ENCODE measurements around the gene TSPOAP1.

TSPOAP1 gene

DNA sequence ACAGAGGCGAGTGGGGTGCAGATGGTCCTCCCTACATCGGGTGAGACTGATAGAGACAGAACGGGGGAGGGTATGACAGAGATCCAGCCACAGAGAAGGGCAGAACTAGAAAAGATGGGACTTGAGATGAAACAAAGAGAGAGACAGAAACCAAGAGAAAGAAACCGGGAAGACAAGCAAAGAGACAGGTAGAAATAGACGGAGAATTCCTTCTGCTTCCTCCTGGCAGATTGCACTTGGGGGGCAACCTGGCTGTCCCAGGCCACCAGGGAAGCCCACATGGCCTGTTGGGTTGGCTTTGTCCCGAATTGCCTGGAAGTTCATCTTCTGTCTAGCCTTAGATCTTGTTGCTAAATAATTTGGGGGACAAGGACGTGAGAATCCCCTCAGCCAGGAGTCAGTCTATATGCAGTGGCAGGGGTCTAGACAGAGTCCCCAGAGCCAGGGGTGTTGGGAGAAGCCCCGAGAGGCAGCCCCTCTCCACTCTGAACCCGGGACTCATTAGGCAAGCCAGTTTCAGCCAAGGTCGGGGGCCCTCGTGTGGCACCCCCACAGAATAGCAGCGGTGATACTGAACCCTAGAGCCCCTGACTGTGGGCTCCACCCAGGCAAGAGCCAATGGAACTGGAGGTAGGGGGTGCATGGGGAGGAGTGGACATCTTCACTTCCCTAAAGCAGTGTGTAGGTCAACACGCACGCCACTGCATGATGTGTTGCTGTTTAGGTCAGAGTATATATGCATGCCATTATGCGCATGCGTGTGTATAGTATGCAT lies 627 bp upstream of the TSPOAP1 start:
- peak; percentile 37 to 63 (median 58) for DNase-seq

DNA sequence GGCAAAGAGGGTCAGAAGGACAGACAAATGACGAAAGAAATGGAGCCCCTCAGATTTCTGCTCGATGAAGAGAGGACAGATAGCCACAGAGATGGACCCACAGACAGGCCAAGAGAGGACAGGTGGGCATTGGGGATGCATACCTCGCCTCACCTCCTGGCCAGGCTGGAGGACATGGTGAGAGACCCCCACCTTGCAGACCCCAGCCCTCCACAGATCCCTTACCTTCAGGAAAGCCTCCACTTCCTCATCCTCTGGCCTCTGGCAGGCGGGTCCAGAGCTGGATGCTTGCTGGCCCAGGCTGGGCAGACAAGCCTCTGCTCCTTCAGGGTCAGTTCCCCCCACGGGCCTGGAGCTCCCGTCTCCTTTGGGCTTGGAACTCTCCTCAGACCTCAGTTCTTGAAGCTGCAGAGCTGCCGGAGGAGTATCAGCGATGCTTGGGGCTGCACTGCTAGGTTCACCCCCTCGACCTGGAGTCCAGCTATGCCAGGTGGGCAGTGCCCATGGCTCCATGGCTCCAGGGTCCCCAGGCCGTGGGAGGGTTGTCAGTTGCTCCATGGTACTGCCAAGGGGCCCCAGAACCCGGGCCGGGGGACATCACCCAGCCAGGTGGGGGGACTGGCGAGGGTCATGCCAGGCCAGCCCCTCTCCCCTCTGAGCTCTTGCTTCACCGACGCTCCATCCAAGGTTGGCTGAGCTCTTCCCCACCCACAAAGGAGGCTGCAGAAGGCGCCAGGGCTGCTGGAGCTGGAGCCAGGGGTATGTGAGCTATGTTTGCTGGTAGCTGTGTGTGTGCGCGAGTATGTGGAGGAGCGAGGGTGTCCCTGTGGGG lies 1.0 kb downstream of the TSPOAP1 start:
- peak in 2 of 4 experiments; percentile 27 to 33 for DNase-seq

DNA sequence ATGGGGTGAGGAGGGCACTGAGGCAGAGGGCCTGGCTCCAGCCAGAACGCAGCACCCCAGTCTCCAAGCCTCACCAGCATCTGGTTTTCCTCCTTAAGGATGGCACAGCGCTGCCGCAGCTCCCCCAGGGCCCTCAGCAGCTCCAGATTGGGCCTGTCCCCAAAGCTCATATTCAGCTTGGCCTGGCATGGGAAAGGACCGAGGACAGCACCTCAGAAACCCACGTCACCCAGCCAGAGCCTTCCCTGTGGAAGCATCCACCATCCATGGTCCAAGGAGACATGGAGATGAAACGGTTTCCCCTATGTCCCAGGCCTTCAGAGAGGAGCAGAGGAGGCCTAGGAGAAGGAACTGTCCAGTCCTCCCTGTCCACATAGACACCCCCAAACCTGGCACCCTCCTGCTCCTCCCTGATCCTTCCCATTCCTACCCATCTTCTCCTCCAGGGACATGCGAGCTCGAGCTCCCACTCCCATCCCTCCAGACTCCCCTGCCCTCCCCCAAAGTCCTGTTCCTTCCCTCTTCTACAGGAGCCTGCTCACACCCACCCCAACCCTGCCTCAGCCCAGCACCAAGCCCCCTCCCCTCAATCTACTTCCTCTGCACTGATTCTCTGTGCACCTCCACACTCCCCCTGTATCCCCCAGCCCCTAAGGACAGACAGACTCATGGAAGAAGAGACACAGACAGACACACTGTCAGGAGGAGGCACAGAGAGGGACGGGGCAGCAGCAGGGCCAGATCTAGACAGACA lies 1.8 kb downstream of the TSPOAP1 start:
- no peak for DNase-seq

DNA sequence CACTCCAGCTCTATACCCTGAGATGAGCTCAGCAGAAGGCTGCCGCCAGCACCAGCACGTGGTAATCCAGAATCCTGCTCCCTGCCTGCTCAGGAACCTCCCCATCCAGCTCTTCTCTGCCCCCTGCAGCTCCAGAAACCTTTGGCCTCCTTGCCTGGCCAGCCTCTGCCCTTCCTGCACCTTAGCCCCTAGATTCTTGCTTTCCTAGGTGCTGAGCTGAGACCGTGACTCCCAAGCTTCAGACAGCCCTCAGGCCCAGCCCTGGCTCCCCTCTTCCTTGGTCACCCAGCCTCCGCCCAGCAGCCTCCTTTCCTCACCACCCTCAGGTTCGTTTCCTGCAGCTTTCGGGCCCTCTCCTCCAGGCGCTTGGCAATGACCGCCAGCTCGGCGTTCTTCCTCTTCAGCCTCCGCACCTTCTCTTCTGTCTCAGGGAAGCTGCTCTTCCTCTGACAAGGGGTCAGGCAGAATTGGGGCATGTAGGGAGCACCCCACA lies 2.6 kb downstream of the TSPOAP1 start:
- DNase-seq, result no peak

DNA sequence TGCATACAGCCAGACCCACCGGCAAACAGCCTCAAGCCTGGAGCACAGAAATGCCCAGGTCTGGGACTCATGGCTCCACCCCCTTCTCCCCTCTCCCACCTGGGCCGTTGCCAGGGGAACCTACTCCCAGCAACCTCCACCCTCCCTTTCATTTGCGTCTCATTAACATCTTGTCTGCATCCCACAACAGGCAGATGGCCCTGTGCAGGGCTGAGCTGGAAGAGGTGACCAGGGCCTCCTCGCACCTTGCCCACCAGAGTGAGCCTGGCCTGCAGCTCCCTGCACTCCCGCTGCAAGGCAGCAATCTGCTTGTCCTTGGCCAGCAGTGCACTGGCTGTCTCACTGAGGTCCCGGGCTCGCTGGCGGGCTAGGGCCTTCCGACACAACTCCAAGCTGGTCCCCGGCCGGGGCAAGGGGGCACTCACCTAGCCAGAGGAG lies 3.3 kb downstream of the TSPOAP1 start:
- no peak for DNase-seq

DNA sequence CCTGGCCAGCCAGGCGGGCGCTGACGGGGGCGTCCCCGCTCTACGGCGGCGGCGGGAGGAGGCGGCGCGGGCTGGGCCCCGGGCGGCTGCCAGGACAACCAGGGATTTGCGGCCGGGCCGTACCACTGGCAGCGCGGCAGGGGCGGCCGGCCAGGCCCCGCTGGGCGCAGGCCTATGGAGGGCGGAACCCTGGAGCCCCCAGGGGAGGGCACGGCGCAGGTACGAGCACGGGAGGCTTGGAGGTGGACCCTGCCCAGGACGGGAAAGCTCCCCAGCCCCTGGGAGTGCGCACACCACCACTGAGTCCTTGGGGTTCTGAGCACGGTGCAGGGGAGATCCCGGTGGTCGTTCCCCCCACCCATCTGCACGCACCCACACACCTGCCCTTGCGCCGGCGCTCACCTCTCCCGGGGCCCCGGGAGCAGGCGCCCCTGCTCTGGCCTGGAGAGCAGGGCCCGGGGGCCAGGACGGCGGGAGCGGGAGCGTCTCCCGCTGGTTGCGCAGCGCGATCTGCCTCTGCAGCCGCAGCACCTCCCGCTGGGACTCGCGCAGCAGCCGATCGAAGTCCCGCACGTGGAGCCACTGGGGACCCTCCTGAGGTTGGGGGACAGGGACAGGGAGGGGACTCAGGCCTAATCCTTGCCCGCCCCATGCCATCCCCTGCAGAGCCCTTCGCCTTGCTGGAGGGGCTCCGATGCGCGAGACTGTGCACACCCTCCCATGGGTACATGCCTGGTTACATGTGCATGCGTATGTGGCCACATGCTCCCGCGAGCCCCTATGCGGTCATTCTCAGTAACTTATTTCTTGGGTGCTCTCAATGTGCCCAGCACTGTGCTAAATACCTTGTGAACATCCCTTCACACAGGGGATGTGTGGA lies 3.9 kb downstream of the TSPOAP1 start:
- no peak for DNase-seq

DNA sequence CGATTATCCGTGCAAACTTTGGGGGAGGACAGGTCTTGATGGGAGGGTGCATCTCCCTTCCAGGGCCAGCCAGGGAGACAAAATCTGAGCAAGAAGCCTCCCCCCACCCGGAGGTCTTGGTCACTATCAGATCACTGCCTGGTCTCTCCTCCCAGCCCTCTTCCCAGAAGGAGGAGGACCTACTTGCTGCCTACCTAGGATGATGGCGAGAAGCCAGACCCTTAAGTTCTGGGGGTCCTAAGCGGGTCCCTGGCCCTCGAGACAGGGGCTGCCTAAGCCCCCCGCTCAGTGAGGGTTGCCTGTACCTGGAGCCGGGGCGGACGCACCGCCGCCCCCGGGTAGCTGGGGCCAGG lies 4.6 kb downstream of the TSPOAP1 start:
- no peak for DNase-seq

DNA sequence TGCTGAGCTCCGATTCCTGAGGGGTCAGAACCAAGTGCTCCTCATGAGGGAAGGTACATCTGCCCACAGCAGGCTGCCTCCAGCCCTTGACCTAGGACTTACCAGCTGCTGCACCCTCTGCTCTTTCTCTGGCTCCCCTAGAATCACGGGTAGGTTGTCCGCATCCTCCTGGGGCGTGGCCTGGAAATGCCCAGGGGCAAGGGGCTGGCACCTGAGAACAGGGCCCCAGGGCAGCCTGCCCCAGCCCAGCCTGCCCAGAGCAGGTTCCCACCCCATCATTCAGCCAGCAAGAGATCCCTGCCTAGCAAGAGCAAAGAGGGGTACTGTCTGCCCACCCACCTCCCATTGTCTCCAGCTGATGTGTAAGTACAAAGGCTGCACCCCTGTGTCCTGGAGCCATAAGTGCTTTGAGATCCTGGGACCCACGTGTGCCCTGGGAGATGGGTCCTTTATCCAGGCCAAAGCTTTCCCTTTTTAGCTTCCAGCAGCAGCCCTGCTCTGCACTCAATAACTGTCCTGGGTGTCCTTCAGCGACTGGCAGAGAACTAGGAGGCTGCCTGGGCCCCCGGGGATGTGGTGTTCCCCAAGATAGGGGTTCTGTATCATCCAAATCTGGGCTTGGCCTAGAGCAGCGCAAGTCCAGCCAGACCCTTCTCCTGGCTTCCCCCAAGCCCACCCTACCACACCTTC lies 5.1 kb downstream of the TSPOAP1 start:
- no peak for DNase-seq

DNA sequence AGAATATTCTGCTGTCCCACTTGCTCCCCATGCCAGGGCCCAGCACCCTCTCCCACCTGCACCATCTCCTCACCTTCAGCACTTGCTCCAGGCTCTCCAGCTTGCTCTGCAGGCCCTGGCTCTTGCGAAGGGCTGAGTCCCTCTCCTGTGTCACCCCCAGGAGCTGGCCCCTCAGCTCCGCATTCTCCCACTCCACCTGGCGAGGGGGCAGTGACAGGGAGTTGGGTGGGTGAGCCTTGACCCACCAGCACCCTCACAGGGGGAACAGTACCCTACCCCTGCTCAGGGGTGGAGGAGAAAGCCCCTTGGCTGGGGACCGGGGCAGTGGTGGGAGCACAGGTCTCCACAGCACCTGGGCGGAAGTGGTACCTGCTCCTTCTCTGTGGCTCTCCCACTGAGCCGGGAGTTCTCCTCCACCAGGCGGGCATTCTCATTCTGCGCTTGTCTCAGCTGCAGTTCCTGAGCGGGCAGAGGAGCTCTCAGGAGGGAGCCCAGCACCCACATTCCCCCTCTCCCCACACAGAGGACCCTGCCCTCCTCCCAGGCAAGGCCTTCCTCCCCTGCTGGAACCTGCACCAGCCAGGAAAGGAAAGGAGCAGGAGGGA lies 5.9 kb downstream of the TSPOAP1 start:
- no peak for DNase-seq

DNA sequence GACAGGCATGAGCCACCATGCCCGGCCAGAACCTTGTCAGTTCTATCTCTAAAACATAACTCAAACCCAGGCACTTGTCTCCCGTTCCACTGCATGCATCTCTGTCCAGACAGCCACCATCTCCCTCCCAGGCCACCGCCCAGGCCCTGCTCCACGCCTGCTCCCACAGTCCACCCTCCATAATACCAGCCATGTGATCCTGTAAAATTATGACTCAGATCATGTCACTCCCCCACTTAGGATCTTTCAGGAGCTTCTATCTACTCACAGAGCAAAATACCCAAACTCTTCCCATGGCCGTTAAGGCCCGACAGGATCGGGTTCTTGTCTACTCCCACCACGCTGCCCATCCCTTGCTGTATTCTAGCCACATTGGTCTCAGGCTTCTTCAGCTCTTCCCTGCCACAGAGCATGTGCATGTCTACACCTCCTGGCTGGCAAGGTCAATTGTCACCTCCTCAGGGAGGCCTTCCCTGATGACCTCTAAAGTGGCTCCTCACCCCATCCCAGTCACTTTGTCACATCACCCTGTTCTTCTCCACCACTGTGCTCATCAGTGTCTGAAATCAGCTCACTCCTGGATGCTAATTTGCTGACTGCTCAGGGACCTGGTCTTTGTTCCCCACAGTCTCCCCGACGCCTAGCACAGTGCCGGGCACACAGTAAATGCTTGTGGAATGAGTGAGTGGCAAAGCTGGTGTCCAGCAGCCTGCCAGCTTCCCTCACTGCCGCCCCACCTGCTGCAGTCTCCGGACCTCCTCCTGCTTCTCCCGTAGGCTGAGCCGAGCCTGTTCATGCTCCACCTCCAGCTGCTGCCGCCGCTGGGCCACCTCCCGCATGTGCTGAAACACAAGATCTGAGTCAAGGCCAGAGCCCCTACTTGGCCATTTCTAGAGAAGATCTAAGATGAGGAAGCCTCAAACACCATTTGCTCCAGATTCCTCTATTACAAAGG lies 6.7 kb downstream of the TSPOAP1 start:
- no peak for DNase-seq

DNA sequence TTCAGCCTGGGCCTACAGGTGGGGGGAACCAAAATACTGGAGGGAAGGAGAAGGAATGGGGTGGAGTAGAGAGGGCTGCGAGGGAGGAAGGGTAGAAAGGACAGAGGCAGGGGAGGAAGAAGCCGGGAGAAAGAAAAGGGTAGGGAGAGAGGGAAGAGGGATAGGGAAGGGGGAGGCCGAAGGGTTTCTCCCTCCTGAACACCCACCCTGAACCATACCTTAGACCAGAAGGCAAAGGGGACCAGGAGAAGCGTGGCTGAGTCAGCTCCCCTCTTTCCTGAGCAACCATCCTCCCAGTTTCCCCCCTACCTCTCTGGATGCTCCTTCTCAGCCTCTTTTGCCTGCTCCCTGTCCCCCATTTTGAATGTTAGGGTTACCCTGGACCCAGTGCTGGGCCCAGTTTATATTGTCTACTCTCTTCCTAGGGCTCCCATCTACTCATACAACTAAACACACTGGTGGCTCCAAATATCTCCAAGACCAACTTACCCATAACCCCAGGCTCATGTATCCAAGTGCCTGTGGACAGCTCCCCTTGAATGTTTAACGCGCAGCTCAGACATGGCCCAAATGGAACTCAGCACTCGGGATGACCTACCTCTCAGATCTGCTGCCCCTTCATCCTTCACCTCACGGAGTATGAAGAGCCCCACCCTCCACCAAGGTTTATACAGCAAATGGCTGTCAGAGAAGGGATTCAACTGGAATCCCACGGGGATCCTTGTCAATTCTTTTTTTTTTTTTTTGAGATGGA lies 7.8 kb downstream of the TSPOAP1 start:
- no peak for DNase-seq

DNA sequence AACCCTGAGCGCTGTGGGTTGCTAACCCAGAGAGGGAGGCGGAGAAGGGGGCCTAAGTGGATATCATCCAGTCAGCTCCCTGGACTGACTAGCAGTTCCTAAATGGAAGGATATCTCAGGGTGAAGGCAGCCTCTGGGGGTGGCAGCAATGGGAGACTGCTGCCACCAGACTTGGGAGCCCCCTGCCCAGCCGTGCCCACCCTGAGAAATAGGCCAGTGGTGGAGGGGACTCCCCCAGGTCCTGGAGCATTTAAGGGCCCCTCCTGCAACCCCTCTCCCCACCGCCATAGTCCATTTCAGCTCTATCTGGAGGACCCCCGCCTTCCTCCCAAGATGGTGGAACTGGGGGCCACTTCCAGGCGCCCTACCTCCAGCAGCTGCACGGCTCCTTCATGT lies 8.4 kb downstream of the TSPOAP1 start:
- no peak for DNase-seq

DNA sequence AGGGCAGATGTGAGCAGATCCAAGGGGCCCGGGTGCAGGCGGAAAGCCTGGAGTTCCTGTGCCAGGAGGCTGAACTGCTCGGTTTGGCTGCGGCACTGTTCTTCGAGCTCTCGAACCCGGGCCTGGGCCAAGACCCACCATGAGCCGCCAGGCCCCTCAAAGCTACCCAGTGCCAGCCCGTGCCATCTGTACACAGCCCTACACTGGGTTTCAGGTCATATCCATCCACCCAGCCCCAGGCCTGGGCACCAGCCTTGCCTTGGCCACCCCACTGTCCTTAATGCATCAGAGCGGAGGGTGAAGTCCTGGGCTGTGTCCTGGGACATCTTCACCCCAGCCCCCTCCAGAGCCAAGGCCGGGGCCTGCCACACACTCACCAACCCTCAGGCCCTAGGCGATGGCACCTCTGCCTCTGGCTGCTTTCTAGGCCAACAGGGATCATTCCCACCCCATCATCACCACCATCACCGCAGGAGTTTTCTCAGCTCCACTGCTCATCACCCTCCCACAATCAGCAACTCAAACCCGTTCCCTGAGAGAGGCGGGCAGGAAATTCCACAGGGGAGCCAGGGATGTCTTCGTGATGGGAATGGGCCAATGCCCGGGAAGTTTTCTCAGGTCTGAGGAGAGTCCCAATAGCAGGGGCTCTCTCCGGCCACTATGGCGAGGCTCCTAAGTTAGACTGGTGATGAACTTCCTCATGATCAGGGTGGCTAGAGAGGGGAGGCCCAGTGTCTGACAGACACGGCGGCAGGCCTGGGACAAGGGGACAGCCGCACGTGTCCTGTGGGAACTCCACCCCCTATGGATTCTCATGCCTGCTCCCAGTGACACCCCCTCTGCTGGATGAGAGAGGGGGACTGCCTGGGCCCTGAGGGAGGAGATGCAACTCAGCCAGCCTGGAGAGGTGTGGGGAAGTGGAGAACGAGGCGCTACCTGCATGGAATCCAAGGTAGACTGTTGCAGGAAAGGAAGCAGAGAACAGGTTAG lies 9.1 kb downstream of the TSPOAP1 start:
- DNase-seq, result no peak

DNA sequence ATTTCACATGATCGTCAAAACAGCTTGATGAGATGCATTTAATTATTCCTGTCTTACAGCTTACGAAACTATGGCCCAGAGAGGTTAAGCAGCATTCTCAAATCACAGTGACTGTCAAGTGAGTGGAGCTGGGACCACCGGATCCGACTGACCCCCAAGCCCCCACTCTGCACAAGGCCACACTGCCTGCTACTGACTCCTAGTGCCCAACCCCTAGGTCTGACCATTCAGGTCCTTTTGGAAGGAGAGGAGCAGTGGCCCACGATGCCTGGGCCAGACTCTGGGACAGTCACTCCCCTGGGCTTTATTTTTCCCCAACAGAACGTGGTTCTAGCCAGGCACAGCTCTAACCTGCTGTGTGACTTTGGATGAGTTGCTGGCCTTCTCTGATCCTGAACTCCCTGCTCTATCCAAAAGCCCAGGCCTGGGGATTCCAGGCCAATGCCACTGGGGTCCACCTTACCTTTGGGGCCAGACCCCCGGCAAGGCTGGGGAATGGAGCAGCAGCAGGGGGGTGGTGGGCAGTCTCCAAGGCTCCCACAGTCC lies 9.9 kb downstream of the TSPOAP1 start:
- DNase-seq, result no peak

DNA sequence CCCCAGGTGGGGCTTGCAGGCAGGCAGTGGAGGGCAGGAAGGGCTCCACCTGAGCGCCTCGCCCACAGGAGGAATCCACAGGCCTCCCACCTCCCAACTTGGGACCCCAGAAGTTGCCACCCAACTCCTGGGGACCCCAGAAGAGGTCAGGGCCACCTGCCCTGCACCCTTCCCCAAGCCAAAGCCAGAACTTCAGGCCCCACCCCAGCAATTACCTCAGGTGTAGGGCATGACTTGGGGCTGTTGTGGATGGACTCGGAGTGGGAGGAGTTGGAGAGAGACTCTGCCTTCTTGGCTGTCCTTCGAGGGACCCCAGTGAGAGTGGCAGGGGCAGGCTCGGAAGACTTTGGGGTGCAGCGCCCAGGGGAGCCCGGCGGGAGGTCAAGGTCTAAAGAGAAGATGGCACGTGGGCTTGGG lies 10.5 kb downstream of the TSPOAP1 start:
- DNase-seq, result no peak

DNA sequence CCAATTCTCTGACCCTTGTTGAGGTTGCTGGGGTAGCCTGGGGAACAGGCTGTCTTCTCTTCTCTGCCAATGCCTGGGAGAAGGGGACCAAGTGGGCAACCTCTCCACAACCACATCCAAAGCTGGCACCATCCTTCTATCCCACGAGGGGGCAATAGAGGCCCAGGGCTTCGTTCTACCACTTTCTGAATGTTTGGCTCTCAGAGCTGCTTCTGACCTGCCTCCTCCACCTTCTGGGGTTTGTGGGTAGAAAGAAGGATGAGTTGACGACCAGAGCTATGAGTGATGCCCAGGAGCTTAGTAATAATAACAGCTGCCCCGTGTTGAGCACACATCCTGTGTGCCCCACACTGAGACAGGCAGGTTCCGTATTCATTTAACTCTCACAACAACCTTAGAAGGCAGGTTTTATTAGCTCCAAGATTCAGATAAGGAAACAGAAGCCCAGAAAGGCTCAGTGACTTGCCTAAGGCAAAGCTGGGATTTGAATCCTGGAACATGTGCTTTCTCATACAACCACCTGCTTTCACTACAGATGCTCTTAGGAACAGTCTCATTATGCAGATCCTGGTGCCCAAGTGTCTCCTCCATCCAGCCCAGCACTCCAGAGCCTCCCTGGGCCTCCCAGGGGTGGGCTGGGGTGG lies 11.1 kb downstream of the TSPOAP1 start:
- DNase-seq, result peak in 2 of 4 experiments; percentile 41 to 55
